Measurements from ENCODE around the gene ZBED6.

- TF ChIP-seq MAX (IDR thresholded peaks at IDR 0.05; ENCODE audit: insufficient read depth, insufficient read length) (no peak), POLR2AphosphoS5 (IDR thresholded peaks at IDR 0.05; ENCODE audit: insufficient read depth, low read depth, low read length) (no peak), POLR2A (IDR thresholded peaks at IDR 0.05; ENCODE audit: low read depth, low read length) (no peak)
- TF ChIP-seq, protein P1, sequence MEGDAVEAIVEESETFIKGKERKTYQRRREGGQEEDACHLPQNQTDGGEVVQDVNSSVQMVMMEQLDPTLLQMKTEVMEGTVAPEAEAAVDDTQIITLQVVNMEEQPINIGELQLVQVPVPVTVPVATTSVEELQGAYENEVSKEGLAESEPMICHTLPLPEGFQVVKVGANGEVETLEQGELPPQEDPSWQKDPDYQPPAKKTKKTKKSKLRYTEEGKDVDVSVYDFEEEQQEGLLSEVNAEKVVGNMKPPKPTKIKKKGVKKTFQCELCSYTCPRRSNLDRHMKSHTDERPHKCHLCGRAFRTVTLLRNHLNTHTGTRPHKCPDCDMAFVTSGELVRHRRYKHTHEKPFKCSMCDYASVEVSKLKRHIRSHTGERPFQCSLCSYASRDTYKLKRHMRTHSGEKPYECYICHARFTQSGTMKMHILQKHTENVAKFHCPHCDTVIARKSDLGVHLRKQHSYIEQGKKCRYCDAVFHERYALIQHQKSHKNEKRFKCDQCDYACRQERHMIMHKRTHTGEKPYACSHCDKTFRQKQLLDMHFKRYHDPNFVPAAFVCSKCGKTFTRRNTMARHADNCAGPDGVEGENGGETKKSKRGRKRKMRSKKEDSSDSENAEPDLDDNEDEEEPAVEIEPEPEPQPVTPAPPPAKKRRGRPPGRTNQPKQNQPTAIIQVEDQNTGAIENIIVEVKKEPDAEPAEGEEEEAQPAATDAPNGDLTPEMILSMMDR (IDR thresholded peaks at IDR 0.05; ENCODE audit: extremely low read depth in 1 of 2, insufficient read depth in 1 of 2, low read depth in 1 of 2, low read length in 2 of 2): no peak
These were observed 2.7 kb downstream of the ZBED6 start for GRCh38 chr1:203797948-203798655.
